Gastrocnemius medialis (tissue), 4 donors: Measurements from ENCODE around the gene CFAP157.

Source experiments
- POLR2A ChIP-seq, 2 donors: fragments of 450-650 bp; IDR thresholded peaks; one replicate each; pipeline ENCODE4 v1.6.1; 2017; ENCODE audit warnings: antibody characterized with exemption in 2 of 2, mild to moderate bottlenecking in 2 of 2, moderate library complexity in 2 of 2
- TF ChIP-seq, protein P1 (sequence below), 5 experiments: fragments of 450-650 bp in 3 of 5; fragments of 200-600 bp in 2 of 5; sonication (generic) in 2 of 5; IDR thresholded peaks in 4 of 5; conservative IDR thresholded peaks in 1 of 5; 1 replicate in 4 of 5; 2 replicates in 1 of 5; pipeline ENCODE4 v1.5.1; 2016 to 2019; ENCODE audit warnings: antibody characterized with exemption in 5 of 5, mild to moderate bottlenecking in 3 of 5, moderate library complexity in 3 of 5

DNA sequence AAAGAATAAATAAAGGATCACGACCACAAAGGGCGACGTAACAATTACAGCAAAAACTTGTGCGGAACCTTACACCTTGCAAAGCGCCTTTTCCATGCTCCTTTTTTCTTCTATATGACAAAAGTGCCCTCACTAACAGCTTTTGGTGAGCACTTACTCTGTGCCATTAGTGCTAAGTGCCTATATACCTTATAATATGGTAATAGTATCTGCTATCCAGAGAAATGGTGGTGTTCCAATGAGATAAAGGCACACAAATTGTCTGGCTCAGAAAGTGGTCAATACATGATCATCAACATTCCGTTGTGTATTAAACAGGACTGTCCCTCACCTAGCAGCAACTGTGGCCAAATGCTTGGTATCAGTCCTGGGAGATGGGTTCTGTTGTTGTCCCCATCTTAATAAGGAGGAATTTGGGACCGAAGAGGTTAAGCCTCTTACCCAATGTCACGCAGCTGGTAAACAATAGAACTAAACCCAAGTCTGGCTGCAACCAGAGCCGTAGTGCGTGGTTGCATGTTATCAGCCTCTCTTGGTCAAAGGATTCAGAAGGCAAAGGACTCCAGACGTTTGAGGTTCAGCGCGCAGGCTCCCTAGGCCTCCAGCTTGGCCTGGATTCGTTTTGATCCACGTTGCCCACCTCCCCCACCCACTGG lies 28.9 kb downstream of the CFAP157 start:
- TF ChIP-seq, protein P1, sequence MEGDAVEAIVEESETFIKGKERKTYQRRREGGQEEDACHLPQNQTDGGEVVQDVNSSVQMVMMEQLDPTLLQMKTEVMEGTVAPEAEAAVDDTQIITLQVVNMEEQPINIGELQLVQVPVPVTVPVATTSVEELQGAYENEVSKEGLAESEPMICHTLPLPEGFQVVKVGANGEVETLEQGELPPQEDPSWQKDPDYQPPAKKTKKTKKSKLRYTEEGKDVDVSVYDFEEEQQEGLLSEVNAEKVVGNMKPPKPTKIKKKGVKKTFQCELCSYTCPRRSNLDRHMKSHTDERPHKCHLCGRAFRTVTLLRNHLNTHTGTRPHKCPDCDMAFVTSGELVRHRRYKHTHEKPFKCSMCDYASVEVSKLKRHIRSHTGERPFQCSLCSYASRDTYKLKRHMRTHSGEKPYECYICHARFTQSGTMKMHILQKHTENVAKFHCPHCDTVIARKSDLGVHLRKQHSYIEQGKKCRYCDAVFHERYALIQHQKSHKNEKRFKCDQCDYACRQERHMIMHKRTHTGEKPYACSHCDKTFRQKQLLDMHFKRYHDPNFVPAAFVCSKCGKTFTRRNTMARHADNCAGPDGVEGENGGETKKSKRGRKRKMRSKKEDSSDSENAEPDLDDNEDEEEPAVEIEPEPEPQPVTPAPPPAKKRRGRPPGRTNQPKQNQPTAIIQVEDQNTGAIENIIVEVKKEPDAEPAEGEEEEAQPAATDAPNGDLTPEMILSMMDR (IDR thresholded peaks at IDR 0.05 in 4 of 5, conservative IDR thresholded peaks at IDR 0.05 in 1 of 5): no peak
- no peak for TF ChIP-seq POLR2A (IDR thresholded peaks at IDR 0.05)
